GM18519 (cell line): ENCODE measurements around the gene GRAMD4.

ENCODE experiments used
- ATAC-seq: cut with Tn5 transposase; IDR thresholded peaks from one replicate; pipeline ENCODE4 v1.9.1; 2021; ENCODE audit warnings: mild to moderate bottlenecking, moderate library complexity; ENCODE audit not compliant: unreplicated experiment, low FRiP score

Gene GRAMD4

DNA sequence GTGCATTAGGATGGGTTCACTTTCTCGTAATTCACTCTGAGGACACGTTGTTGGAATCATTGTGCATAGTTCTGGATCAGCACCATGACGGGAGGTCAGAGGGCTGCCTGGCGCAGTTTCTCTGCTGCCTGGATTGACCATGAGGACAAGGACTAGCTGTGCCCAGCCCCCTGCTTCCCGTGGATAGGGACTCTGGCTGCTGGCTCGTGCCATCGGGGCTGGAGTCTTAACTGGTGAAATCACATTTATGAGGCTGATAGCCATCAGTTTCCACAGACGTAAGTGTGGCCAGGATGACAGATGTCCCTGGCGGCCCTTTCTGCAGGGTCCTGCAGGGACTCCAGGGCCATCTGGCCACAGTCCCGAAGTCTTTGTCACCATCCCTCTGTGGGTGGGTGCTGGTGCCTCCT is 24.1 kb upstream of the GRAMD4 start:
- no peak for ATAC-seq

DNA sequence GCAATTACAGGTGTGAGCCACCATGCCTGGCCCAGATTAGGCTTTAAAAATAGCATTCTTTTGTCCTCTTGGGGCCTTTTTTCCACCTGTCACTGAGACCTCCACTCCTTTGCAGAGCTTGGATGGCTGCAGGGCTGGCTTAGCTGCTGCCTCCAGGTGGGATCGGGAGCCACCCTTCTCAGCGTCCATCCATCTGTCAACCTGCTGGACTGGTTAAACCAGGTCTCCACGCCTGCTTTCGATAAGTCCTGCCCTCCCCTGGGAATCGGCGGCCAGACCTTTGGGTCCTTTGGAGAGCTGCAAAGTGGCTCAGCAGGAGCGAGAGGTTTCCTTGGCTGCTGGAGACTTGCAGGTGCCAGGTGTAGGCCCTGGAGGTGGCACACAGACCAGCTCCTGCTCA is 23.4 kb upstream of the GRAMD4 start:
- no peak for ATAC-seq

DNA sequence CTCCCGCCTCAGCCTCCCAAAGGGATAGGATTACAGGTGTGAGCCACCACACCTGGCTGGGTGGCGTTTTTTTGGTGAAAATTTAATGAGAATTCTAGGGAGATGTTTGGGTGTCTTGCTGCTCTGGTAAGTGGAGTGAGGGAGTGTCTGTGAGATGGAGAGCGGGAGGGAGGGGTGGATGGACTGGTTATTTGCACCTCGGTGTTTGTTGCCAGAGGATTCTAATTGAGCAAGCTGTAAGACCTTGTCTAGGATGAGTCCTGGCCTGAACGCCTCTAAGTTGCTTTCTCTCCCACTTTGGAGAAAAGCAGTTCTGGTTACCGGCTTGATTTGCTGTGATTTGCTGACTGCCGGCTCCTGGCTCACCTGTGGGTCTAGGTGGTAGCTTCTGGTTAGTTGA is 22.0 kb upstream of the GRAMD4 start:
- ATAC-seq = no peak

DNA sequence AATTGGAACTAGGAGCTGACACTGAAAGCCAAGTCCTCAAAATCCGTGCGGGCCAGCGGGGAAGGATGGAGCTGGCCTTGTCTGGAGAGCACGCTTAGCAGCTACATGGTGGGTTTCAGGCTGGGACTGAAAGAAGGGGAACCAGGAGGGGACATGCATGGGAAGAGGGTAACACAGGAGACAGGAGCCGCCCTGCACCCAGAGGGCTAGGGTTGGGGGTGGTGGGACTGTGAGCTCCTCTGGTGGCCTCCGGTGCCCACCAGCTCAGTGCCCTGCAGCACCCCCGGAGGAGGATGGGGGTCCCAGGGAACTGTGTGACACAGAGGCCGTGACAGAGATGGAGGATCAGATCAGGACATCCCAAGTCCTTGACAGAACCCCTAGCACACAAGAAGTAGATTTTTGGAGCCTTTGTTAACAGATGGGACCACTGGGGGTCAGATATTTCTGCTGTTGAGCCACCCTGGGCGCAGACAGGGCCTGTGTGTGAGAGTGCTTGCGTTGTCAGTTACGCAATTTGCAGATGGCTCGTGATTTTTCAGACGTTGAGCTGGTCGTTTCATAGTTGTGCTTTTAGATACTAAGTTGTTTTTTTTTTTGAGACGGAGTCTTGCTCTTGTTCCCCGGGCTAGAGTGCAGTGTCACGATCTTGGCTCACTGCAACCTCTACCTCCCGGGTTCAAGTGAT is 21.3 kb upstream of the GRAMD4 start:
- ATAC-seq = no peak

DNA sequence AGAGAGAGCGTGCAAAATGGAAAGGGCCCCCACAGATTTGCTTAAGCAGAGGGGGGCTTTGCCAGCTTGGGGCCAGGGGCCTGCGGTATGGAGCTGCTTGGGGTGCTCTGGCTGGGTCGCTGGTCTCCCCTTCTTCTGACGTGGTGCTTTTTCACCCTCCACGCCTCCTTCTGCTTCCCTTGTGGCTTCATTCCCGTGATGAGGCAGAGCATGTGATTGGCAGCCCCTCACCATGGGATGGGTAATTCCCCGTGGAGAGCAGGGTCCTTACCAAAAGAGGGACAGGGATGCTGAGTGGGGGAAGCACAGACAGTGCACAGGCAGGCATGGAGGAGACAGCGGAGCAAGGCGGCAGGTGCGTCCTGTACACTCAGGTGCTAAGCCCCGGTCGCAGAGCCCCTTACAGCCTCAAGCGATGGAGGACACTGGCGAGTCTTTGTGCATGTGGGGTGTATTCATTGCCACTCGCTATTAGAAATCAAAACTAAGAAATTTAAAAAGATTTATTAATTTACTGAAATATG is 19.9 kb upstream of the GRAMD4 start:
- no peak for ATAC-seq

DNA sequence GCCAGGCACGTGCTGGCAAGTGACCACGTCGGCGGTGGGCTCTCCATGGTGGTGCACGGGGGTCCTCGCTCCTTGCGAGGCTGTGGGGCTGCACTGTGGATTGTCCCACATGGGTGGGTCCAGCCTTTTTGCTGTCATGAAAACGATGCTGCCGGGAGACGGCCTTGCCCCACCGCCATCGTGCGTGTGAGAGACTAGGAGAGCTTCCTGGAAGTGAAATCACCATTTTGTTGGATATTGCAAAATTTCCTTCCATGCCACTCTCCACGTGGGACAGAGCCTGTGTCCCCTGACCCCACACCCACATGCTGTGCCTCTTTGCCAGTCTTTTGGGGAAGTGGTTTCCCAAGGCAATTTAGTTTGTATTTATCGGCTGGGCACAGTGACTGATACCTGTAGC is 18.2 kb upstream of the GRAMD4 start:
- no peak for ATAC-seq

DNA sequence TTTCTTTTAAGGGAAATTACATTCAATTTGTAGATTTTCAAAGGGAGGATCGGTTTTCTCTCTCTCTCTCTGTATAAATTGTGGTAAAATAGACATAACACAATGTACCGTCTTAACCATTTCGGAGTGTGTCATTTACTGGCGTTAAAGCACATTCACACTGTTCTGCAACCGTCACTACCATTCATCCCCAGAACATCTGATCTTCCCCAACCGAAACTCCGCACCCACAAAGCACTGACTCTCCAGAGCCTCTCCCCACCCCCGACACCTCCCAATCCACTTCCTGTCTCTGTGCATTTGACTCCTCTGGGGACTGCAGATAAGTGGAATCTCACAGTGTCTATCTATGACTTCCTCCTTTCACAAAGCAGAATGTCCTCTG is 15.9 kb upstream of the GRAMD4 start:
- no peak for ATAC-seq

DNA sequence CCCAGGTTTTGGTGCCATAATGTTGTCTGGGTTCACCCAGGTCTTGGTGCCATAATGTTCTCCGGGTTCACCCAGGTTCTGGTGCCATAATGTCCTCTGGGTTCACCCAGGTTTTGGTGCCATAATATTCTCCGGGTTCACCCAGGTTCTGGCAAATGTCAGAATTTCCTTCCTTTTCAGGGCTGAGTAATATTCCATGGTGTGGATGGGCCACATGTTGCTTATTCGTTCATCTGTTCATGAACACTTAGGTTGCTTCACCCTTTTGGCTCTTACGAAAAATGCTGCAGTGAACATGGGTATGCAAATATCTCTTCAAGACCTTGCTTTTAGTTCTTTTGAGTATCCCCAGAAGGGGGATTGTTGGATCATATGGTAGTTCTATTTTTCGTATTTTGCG is 15.1 kb upstream of the GRAMD4 start:
- no peak for ATAC-seq

DNA sequence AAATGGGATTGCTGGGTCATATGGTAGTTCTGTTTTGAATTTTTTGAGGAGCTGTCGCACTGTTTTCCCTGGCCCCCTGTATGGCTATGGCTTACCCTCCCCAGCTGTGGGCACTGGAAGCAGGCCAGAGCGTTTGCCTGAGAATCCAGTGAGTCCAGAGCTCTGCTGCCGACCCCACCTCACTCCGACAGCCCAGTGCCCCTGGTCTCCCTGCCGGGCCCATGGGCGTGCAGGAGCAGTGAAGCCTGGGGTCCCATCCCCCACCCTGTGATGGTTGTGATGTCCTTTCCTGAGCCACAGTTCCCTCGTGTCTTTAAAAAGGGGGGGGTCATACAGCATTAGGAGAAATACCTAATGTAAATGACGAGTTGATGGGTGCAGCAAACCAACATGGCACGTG is 13.3 kb upstream of the GRAMD4 start:
- ATAC-seq = no peak

DNA sequence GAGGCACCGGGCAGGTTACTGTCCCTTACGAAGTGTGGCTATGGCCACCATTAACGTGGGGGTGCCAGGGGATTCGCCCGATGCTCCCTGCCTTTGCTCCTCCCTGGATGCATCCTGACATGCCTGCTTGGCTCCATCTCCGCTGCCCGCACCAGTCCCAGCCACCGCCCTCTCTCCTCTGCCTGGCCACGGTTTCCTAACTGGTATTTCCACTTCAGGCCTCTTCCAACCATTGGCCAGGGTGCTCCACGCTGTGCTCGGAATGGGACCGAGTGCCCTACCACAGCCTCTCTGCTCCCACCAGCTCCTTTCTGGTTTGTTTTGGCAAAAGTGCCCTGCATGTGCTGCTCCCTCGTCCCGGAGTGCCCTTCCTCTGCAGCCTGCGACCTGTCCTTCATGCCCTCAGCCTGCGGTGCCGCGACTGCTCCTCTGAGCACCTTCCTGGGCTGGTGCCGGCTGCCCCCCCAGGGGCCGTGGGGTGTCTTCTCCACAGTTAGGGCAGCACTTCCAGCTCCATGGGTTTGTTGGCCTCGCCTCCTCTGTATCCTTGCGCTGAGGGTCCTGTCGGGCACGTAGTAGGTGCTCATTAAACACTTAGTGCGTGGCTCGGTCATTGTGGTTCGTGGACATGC is 12.6 kb upstream of the GRAMD4 start:
- ATAC-seq = no peak

DNA sequence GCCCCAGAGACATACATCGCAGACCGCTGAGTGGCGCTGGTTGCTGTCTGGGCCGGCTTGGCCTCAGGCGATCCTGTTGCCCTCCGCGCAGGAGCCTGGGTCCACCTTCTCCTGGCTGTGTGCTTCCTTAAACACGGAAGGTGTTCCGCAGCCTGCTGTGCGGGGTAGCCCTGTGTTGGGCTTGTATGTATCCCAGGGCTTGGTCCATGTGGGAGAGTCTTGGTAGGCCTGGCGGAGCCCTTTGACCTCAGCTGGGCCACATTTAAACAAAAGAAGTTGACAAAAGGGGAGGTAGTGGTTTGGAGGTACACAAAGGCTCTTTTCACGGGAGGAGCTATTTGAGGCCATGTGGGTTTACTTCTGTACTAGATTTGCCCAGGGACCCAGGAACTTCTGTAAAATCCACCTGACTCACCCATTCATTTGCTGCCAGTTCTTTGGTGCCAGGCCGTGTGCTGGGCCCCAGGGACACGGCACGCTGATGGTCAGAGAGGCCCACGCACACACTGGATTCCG is 11.0 kb upstream of the GRAMD4 start:
- ATAC-seq = no peak

DNA sequence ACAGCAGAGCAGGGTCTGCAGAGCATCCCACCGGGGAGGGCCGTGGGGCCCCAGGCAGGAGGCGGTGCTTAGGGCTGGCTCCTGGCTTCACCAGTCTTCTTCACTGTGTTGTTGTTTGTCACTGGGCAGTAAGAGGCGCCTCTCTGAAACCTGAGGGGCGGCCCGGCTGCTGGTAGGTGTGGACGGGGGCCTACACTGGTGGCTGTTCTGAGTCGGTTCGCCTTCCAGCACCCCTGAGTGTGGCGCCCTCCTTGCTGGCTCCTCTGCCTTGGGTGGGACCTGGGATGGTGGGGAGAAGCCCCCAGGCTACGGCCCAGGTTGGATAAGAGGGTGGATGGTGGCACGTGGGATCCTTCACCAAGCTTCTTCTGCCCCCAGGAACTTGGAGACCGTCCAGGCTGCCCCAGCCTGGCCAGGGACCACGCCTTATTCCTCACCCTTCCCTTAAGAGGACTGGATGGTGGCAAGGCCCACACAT is 10.4 kb upstream of the GRAMD4 start:
- no peak for ATAC-seq

DNA sequence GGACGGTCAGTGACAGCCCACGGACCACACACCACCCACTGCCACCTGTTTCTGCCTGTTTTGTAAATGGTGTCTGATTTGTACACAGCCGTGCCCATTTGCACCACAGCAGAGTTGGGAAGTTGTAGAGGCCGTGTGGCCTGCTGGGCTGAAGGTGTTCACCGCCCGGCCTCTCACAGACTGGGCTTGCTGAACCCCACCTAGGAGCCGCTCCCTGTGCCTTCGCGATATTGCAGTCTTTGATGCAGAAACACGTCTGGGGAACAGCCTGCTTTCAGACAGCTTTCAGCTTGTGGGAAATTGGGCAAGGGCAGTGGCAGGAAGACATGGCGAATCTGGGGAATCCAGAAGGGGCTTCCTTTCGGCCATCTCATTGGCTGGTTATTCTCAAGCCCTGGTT is 9.8 kb upstream of the GRAMD4 start:
- no peak for ATAC-seq

DNA sequence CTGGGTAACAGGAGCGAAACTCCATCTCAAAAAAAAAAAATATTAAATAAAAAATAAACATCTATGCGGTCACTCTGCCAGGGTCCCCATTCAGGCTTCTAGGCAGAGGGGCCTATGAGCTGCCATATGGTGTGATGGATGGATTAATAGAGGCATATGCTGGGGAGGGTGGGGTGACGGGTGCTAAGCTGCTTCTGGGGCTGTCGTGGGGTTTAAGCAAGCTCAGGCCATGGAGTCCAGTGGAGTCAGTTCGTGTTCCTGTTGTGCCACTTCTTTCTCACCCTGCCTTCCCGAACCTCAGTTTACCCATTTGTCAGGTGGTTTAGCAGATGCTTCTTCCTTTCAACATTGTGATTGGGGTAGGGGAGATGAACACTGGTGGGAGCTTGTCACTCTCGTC is 9.0 kb upstream of the GRAMD4 start:
- no peak for ATAC-seq

DNA sequence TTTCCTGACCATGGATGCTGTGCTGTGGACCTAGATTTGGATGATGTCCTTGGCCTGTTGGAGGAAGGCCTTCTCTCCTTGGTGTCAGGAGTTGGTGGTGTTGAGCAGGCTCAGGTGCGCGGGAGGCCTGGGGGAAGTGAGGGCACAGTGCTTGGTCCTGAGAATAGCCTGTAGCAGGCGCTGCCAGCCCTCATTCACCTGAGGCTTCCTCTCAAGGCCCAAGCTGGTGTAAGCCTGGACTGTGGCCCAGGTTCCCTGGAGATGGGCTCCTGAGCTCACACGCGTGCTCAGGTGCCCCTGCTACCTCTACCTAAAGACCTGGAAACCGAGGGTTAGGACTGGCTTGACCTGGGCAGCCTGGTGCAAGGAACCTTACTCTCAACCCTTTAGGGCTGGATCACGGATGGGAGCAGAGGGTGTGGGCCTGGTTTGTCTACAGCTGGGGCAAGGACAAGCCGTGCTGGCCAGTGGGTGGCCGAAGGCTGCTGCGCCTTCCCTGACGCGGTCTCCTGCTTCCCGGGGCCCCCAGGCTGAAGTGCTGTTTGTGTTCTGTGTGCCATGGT is 7.8 kb upstream of the GRAMD4 start:
- ATAC-seq = no peak

DNA sequence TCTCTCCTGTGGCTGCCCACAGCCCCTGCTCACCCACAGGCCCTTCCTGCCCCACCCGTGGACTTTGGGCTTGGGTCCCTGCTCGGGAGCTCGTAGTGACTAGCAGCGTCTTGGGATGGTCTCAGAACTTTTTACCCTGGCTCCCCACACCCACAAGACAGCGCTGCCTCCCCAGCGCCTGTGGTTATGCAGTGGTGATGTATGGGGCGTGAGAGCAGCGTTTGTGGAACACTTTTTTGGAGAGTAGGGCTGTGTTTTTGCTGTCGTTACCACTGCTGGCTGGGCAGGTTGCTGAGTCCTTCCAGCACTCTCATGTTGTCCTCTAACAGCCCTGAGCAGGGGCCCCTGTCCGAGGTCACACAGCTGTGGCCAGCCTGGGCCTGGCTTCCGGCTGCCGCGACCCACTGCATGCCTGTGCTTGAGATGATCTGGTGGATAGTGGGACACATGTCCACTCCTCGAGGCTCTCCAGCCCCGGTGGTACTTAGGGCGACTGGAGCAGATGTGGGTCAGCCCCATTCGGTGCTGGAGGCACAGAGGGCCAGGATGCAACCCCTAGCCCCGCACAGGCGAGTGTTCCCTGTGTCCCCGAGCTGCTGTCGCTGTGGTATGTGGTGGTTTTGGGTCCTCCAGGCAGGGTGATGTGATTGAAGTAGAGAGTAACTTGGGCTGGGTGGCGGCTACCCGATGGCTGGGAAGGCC is 7.1 kb upstream of the GRAMD4 start:
- no peak for ATAC-seq

DNA sequence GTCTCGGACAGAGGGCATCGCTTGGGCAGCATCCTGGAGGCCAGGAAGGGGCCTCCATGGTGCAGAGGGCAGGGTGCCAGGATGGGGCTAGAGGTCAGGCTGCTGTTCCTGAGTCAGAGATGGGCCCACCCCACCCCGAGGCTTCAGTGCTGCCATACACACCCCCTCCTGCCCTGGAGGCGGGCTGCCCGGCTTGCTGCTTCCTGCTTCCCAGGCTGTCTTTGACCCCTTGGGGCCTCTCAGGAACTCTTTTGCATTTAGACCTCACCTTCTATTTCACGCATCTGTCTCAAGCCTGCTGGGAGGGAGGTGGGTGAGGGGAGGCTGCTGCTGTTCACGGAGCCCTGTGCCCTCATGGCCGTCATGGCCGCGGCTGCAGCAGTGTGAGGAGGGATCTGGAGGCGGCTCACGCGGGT is 6.6 kb upstream of the GRAMD4 start:
- no peak for ATAC-seq

DNA sequence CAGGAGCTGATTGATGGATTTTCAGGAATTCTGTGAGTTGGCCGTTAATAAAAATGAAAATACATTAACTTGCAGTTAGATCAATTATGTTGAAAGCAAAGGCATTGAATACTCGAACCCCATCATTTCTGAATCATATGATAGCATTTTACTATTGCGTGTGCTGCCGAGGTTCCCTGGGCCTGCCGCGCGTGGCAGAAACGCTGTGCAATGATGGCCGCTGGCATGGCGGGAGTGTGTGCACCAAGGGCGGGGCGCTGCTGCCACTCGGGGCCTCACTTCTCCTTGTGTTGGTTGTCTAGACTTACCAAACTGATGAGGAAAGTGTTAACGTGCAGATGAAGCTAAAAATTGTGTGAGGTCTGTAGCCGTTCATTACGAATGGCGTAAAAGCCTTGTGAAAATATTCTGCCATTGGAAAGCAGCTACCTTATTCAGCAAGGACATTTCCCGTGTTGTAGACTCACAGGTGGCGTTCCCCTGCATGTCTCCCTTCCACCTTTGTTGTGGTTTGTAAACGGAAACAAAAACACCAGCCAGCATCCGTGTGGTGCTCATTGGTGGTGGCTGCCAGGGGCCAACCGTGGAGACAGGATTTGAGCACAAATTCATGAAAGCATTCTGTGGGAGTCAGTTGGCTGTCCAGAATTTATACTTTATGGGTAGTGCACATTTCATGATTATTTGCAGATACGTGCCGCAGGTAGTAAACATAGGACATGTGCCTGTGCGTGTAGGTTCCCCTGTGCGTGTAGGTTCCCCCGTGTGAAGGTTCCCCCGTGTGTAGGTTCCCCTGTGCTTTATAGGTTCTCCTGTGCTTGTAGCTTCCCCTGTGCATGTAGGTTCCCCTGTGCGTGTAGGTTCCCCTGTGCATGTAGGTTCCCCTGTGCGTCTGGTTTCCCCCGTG is 5.9 kb upstream of the GRAMD4 start:
- ATAC-seq = no peak

DNA sequence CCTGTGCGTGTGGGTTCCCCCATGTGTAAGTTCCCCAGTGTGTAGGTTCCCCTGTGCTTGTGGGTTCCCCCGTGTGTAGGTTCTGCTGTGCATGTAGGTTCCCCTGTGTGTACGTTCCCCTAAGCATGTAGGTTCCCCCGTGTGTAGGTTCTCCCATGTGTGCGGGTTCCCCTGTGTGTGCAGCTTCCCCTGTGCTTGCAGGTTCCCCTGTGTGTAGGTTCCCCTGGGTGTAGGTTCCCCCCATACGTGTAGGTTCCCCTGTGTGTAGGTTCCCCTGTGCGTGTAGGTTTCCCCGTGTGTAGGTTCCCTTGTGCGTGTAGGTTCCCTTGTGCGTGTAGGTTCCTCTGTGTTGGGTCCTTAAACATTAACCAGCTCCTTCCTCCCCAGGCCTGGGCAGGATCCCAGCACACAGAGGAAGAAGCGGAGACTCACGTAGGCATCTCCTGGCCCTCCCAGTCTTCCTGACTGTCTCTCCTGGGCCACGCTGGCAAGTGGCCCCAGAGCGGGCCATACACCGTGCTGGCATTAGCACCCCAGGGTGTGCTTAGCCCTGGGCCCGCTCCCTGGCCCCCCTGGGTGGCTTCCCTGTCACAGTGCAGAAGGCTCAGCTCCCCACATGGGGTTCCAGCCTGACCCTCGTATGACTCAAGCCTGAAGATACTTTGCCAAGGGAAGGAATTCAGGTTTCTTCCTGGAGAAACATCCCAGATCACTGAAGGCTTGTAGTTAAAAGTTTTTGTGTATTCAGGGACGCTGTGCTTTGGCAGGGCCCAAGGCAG is 2.8 kb upstream of the GRAMD4 start:
- ATAC-seq = no peak
